GM12864 (cell line): ENCODE results near the gene CMTM1.

Experiments
- DNase-seq: peaks from one replicate; pipeline ENCODE4 v3.0.0-alpha.2; 2011; ENCODE audit warnings: low read depth
- H3K4me3 ChIP-seq: 2 replicates; pipeline ENCODE4 v1.5.1; 2011; ENCODE audit warnings: mild to moderate bottlenecking, low read depth, low read length, control low read depth
- CTCF ChIP-seq: IDR thresholded peaks from 2 replicates; pipeline ENCODE4 v1.5.1; 2011; ENCODE audit warnings: low read depth, mild to moderate bottlenecking, moderate library complexity, low read length, control low read depth, inconsistent platforms; ENCODE audit errors: missing control alignments

CMTM1 gene

GRCh38 chr16:66525396-66526180 lies 40.7 kb upstream of the CMTM1 start:
- TF ChIP-seq CTCF: no peak
- no peak for DNase-seq
- H3K4me3 ChIP-seq: no peak overlapping the region

- DNase-seq: no peak
Observed at GRCh38 chr16:66528294-66528693, 37.9 kb upstream of the CMTM1 start.

DNA sequence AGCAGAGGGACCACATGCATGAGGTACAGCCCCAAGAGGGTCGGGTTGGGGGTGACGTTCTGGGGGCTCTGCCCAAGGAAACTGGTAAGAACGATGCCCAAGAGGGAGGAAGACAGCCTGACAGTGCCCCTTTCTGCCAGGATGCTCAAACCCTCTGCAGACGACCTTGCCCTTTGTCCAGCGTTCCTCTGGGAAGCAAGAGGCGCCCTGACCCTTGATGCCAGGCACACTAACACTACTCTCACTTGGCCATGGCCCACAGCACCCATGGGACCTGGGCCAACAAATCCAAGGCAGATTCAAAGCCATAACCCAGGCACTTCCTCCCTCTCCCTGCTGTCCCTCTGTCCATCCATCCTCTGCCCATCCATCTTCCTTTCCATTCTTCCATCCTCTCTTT lies 36.8 kb upstream of the CMTM1 start:
- no peak overlapping the region for H3K4me3 ChIP-seq
- no peak for TF ChIP-seq CTCF
- DNase-seq: no peak

More at GRCh38 chr16:66528294-66528693, 37.9 kb upstream of the CMTM1 start:
- H3K4me3 ChIP-seq: no peak overlapping the region
- TF ChIP-seq CTCF: no peak

DNA sequence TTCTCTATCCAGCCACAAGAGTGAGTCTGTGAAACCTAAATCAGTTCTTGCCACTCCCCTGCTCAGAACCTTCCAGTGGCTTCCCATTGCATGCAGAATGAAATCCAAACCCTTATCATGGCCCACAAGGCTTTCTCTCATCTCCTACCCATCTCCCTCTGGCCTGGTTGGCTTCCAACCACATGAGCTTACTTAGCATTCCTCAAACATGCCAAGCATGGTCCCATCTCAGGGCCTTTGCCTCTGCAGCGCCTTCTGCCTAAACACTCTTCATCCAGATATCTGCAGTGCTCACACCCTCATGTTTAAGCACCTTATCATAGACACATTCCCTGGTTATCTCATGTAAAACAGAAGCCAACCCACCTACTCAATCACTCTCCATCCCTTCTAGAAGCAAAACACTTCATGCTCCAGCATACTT lies 31.9 kb upstream of the CMTM1 start:
- no peak overlapping the region for H3K4me3 ChIP-seq
- no peak for DNase-seq
- TF ChIP-seq CTCF: no peak

DNA sequence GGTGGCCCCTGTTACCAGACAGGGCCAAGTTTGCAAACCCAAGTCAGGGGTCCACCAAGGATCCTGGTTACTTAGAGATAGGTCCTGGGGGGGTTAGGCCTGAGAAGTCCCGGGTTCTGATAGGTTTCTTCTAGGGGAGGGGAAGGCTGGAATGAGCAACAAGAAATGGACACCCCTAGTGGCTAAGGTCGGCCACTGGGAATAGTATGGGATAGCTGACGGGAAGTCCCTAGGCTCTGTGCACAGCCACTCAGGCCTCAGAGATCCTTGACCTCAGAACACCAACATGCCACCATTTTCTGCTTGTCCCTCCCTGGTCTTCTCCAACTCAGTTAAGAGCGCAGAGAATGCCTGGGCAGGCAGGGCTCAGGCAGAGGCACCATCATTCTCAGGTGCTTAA lies 29.7 kb upstream of the CMTM1 start:
- no peak overlapping the region for H3K4me3 ChIP-seq
- TF ChIP-seq CTCF: no peak
- no peak for DNase-seq

GRCh38 chr16:66537236-66537635 lies 29.0 kb upstream of the CMTM1 start:
- no peak for TF ChIP-seq CTCF
- no peak for DNase-seq
- H3K4me3 ChIP-seq: no peak overlapping the region

DNA sequence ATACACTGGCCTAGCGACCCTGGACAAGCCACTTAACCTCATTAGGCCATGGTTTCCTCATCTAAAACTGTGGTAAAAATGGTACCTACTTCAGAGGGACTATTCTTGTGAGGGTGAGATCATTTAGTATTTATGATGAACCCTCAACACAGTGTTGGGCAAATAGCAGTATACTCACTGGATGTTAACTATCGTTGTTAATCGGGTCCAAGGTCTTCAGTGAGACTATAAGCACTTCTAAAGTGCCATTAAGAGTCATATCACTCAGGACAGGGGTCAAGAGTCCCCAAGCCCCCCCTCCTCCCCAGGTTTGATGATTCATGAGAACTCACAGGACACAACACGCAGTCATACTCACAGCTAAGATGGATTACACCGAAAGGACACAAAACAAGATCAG lies 27.3 kb upstream of the CMTM1 start:
- DNase-seq: no peak

More for the DNA sequence above, 27.3 kb upstream of the CMTM1 start:
- no peak for TF ChIP-seq CTCF
- no peak overlapping the region for H3K4me3 ChIP-seq
